ENCODE results near the gene USP10. TPM values are rescaled to one million over a fixed set of nuclear protein-coding genes. Genes with fewer than 3 reads are reported as not detected.

USP10 gene, protein sequence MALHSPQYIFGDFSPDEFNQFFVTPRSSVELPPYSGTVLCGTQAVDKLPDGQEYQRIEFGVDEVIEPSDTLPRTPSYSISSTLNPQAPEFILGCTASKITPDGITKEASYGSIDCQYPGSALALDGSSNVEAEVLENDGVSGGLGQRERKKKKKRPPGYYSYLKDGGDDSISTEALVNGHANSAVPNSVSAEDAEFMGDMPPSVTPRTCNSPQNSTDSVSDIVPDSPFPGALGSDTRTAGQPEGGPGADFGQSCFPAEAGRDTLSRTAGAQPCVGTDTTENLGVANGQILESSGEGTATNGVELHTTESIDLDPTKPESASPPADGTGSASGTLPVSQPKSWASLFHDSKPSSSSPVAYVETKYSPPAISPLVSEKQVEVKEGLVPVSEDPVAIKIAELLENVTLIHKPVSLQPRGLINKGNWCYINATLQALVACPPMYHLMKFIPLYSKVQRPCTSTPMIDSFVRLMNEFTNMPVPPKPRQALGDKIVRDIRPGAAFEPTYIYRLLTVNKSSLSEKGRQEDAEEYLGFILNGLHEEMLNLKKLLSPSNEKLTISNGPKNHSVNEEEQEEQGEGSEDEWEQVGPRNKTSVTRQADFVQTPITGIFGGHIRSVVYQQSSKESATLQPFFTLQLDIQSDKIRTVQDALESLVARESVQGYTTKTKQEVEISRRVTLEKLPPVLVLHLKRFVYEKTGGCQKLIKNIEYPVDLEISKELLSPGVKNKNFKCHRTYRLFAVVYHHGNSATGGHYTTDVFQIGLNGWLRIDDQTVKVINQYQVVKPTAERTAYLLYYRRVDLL
- polyA plus RNA-seq (ENCODE audit: low read depth in 6 of 6) = 100 to 1,000 TPM in 1 of 6 donors, 10 to 100 TPM in 5; 69.4 to 103 (median 96.4) TPM

- H3K9me3 Mint-ChIP-seq = peaks cover 0 to 2% (median 0%) of the 10 kb centered on the region in 7 donors
- peaks cover 26 to 45% (median 28%) of the 10 kb centered on the region in 3 donors for H3K4me1 Mint-ChIP-seq
- peak; percentile 78 to 81 for ATAC-seq (ENCODE audit: low read depth in 2 of 2)
- H3K27me3 Mint-ChIP-seq = peaks cover 0 to 6% (median 0%) of the 10 kb centered on the region in 3 donors
- peak within 1 kb of the TSS; percentile 89 to 97 (median 97) for H3K4me3 Mint-ChIP-seq
- peak; percentile 89 for DNase-seq
- H3K36me3 Mint-ChIP-seq = no peaks in the 10 kb centered on the region
- peak within 1 kb of the TSS; percentile 93 to 98 (median 96) for H3K27ac Mint-ChIP-seq
These were observed at the start of gene USP10 for GRCh38 chr16:84699712-84700445. Gene USP10, plus strand, starts transcription at chr16:84700000. Its CDS starts 91 bp downstream, at chr16:84700091.

DNA sequence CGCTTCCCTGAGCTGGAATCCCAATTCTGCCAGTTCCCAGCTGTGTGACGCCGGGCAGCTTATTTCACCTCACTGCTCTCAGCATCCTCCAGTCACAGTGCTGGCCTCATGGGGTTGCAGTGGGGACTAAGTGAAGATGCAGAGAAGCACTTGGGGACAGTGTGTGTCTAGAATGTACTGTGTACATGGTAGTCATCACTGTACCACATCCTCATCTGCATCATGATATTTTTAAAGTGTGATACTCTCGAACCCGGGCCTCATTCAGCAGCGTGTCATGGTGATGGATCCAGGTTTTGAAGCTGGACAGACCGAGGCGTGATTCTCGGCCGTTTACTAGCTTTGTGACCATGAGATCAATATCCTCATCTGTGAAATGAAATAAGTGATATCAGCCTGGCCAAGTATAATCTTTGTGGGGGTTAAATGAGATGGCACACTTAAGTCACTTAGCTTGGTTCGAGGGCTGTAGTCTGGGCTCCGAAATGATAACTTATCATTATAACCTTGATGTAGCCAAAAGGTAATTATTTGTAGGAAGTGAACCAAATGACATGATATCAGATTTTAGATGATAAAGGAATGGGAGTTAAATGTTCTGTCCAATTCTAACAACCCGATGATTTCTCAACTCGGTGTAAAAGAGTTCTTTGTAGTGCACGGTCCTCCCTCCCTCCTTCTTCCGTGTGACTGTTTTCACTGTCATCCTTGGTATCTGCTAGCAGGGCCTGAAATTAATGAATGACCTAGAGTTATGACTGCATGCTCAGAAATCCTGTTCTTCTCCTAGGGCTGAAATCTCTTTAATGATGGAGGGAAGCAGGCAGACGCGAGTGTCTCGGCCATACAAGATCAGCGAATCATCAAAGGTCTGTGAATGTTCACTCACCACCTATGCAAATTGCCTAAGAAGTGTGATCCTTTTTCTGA is 49.5 kb upstream of the USP10 start:
- Mint-ChIP-seq H3K9me3 (no peaks in the 10 kb centered on the region), H3K27ac (peak overlapping the region in 5 of 6 donors; percentile 11 to 93 (median 84)), H3K36me3 (peaks cover 0 to 6% of the 10 kb centered on the region in 2 donors), H3K27me3 (no peaks in the 10 kb centered on the region), H3K4me3 (peak overlapping the region; percentile 69 to 95 (median 82)), H3K4me1 (peaks cover 36 to 49% (median 43%) of the 10 kb centered on the region in 3 donors)
- ATAC-seq (ENCODE audit: low read depth in 2 of 2) (no peak), DNase-seq (no peak)

DNA sequence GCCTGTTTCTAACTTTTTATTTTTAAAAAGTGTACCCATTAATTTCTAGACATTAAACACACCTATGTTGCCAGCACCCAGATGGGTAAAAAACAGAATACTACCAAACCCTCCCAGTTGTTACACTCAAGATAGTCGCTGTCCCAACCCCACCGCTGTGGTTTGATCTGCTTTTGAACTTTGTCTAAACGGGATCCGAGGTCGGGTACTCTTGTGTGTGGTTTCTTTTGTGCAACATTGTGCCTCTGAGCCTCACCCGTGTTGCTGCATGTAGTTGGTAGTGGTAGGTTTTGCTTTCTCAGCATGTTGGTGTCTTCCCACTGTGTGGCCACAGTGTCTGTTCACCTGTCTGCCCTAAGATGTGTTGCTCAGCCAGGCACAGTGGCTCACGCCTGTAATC is 47.2 kb upstream of the USP10 start:
- Mint-ChIP-seq H3K9me3 (no peaks in the 10 kb centered on the region), H3K4me1 (peaks cover 45 to 60% (median 58%) of the 10 kb centered on the region in 3 donors), H3K36me3 (peaks cover 5 to 6% of the 10 kb centered on the region in 2 donors), H3K27ac (peak overlapping the region in 2 of 6 donors; percentile 38 to 69), H3K4me3 (peak overlapping the region in 2 of 8 donors; percentile 57 to 59), H3K27me3 (no peaks in the 10 kb centered on the region)
- no peak for DNase-seq
- ATAC-seq (ENCODE audit: low read depth in 2 of 2) = no peak

GRCh38 chr16:84654238-84654637 is 45.6 kb upstream of the USP10 start:
- H3K36me3 Mint-ChIP-seq = peaks cover 10% of the 10 kb centered on the region in 2 donors
- no peaks in the 10 kb centered on the region for H3K27me3 Mint-ChIP-seq
- no peaks in the 10 kb centered on the region for H3K9me3 Mint-ChIP-seq
- peak overlapping the region in 3 of 8 donors; percentile 6 to 52 (median 35) for H3K4me3 Mint-ChIP-seq
- no peak for ATAC-seq (ENCODE audit: low read depth in 2 of 2)
- peak overlapping the region in 1 of 6 donors; percentile 86 for H3K27ac Mint-ChIP-seq
- H3K4me1 Mint-ChIP-seq = peaks cover 44 to 66% (median 49%) of the 10 kb centered on the region in 3 donors
- no peak for DNase-seq

DNA sequence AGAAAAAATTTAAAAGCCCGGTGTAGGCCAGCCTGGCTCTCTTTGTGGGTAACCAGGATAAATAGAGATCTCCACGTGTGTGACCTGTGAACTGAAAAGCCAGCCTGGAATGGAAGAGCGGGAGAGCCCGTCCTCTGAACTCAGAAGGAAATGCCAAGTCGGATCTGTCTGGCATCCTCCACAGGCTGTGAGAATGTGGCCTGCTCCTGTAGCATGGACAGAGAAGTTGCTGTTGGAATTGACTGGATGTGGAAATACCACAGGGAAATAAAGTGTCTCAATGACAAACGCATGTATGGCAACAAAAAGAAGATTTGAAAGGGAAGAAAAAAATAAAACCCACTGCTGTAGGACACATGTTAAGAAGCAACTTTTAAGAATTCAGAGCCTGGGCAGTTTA is 44.8 kb upstream of the USP10 start:
- ATAC-seq (ENCODE audit: low read depth in 2 of 2) = no peak
- Mint-ChIP-seq H3K9me3 (no peaks in the 10 kb centered on the region), H3K27me3 (no peaks in the 10 kb centered on the region), H3K4me1 (peaks cover 42 to 62% (median 42%) of the 10 kb centered on the region in 3 donors), H3K4me3 (peak overlapping the region in 6 of 8 donors; percentile 14 to 59 (median 44)), H3K36me3 (peaks cover 10 to 15% of the 10 kb centered on the region in 2 donors), H3K27ac (peak overlapping the region; percentile 3 to 86 (median 74))
- DNase-seq = no peak

- H3K27ac Mint-ChIP-seq = peak overlapping the region in 5 of 6 donors; percentile 21 to 87 (median 82)
- H3K27me3 Mint-ChIP-seq = no peaks in the 10 kb centered on the region
- peak overlapping the region; percentile 29 to 79 (median 66) for H3K4me3 Mint-ChIP-seq
- peaks cover 15 to 17% of the 10 kb centered on the region in 2 donors for H3K36me3 Mint-ChIP-seq
- peaks cover 33 to 58% (median 37%) of the 10 kb centered on the region in 3 donors for H3K4me1 Mint-ChIP-seq
- no peaks in the 10 kb centered on the region for H3K9me3 Mint-ChIP-seq
- ATAC-seq (ENCODE audit: low read depth in 2 of 2) (peak; percentile 94 to 95), DNase-seq (peak; percentile 56)
These were observed 43.2 kb upstream of the USP10 start for GRCh38 chr16:84656649-84657048.

DNA sequence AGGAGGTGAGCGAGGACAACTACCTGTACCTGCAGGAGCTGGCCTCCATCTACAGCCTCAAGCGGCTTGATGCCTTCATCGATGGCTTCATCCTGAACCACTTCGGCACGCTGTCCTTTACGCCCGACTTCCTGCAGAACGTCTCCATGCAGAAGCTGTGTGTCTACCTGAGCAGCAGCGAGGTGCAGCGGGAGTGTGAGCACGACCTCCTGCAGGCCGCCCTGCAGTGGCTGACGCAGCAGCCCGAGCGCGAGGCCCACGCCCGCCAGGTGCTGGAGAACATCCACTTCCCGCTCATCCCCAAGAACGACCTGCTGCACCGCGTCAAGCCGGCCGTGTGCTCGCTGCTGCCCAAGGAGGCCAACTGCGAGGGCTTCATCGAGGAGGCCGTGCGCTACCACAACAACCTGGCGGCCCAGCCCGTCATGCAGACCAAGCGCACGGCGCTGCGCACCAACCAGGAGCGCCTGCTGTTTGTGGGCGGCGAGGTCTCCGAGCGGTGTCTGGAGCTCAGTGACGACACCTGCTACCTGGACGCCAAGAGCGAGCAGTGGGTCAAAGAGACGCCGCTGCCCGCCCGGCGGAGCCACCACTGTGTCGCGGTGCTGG is 42.5 kb upstream of the USP10 start:
- H3K4me1 Mint-ChIP-seq = peaks cover 33 to 61% (median 39%) of the 10 kb centered on the region in 3 donors
- no peaks in the 10 kb centered on the region for H3K27me3 Mint-ChIP-seq
- H3K36me3 Mint-ChIP-seq = peaks cover 14 to 21% of the 10 kb centered on the region in 2 donors
- H3K27ac Mint-ChIP-seq = no peak overlapping the region
- DNase-seq = no peak
- H3K4me3 Mint-ChIP-seq = peak overlapping the region in 5 of 8 donors; percentile 8 to 69 (median 66)
- H3K9me3 Mint-ChIP-seq = no peaks in the 10 kb centered on the region
- ATAC-seq (ENCODE audit: low read depth in 2 of 2) = no peak

- peak overlapping the region in 1 of 6 donors; percentile 86 for H3K27ac Mint-ChIP-seq
- no peaks in the 10 kb centered on the region for H3K9me3 Mint-ChIP-seq
- no peak for ATAC-seq (ENCODE audit: low read depth in 2 of 2)
- H3K27me3 Mint-ChIP-seq = no peaks in the 10 kb centered on the region
- H3K4me3 Mint-ChIP-seq = peak overlapping the region in 1 of 8 donors; percentile 24
- DNase-seq = no peak
- H3K4me1 Mint-ChIP-seq = peaks cover 39 to 72% (median 49%) of the 10 kb centered on the region in 3 donors
- peaks cover 14 to 21% of the 10 kb centered on the region in 2 donors for H3K36me3 Mint-ChIP-seq
These were observed 41.1 kb upstream of the USP10 start for GRCh38 chr16:84658690-84659089.

GRCh38 chr16:84659656-84660300 is 40.0 kb upstream of the USP10 start:
- H3K4me3 Mint-ChIP-seq = no peak overlapping the region
- peaks cover 18 to 21% of the 10 kb centered on the region in 2 donors for H3K36me3 Mint-ChIP-seq
- ATAC-seq (ENCODE audit: low read depth in 2 of 2) (no peak), DNase-seq (no peak)
- H3K27me3 Mint-ChIP-seq = no peaks in the 10 kb centered on the region
- no peaks in the 10 kb centered on the region for H3K9me3 Mint-ChIP-seq
- H3K27ac Mint-ChIP-seq = peak overlapping the region in 2 of 6 donors; percentile 25 to 33
- peaks cover 43 to 78% (median 51%) of the 10 kb centered on the region in 3 donors for H3K4me1 Mint-ChIP-seq

DNA sequence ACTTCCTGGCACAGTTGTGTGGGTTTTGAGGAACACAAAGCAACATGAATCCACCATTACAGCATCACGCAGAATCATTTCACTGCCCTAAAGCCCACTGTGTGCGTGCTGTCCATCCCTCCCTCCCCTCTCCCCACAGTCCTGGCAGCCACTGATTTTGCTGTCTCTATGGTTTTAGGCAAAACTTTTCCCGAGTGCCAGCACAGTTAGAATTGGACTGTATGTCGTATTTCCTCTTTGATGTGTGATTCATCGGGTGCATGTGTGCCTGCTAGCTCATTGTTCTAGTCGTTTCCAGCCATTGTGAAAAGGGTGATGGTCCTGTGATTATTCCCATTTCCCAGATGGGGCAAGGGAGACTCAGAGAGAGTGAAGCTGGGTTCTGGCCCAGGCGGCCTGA is 38.8 kb upstream of the USP10 start:
- ATAC-seq (ENCODE audit: low read depth in 2 of 2) (no peak), DNase-seq (no peak)
- Mint-ChIP-seq H3K36me3 (peaks cover 18 to 21% of the 10 kb centered on the region in 2 donors), H3K9me3 (no peaks in the 10 kb centered on the region), H3K27ac (peak overlapping the region in 2 of 6 donors; percentile 9 to 14), H3K4me1 (peaks cover 37 to 72% (median 44%) of the 10 kb centered on the region in 3 donors), H3K4me3 (no peak overlapping the region), H3K27me3 (no peaks in the 10 kb centered on the region)

- peaks cover 21 to 22% of the 10 kb centered on the region in 2 donors for H3K36me3 Mint-ChIP-seq
- peaks cover 31 to 70% (median 38%) of the 10 kb centered on the region in 3 donors for H3K4me1 Mint-ChIP-seq
- H3K9me3 Mint-ChIP-seq = no peaks in the 10 kb centered on the region
- ATAC-seq (ENCODE audit: low read depth in 2 of 2) = no peak
- no peak for DNase-seq
- peak overlapping the region in 3 of 6 donors; percentile 9 to 71 (median 21) for H3K27ac Mint-ChIP-seq
- no peaks in the 10 kb centered on the region for H3K27me3 Mint-ChIP-seq
- no peak overlapping the region for H3K4me3 Mint-ChIP-seq
These were observed 38.3 kb upstream of the USP10 start for GRCh38 chr16:84661418-84662060.

Measured in naive B cell (primary cell).